ENCODE results near the gene GIPC3.

DNA sequence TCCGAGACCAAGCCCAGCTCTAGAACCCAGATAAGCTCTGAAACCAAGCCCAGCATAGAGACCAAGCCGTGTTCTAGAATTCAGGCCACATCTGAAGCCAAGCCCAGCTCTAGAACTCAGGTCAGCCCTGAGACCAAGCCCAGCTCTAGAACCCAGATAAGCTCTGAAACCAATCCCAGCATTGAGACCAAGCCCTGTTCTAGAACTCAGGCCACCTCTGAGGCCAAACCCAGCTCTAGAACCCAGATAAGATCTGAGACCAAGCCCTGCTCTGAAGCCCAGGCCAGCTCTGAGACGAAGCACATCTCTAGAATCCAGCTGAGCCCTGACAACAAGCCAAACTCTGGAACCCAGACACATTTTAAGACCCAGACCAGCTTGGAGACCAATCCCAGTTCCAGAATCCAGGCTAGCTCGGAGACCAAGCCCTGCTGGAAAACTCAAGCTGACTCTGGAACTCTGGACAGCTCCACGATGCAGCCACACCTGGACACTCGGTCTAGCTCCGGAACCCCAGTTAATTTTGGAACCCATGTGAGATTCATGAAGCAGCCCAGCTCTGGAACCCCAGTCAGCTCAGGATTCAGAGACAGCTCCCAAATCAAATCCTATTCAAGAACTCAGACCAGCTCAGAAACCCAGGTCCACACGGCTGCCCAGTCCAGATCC lies 5.8 kb downstream of the GIPC3 start:
- no peak for TF ChIP-seq EZH2phosphoT487 (IDR thresholded peaks at IDR 0.05; ENCODE audit: unreplicated experiment)
- TF ChIP-seq EZH2 (IDR thresholded peaks at IDR 0.05; ENCODE audit: low read depth, unreplicated experiment) = no peak
- TF ChIP-seq POLR2AphosphoS5 (IDR thresholded peaks at IDR 0.05; ENCODE audit: low read depth) = no peak
- TF ChIP-seq, protein P1, sequence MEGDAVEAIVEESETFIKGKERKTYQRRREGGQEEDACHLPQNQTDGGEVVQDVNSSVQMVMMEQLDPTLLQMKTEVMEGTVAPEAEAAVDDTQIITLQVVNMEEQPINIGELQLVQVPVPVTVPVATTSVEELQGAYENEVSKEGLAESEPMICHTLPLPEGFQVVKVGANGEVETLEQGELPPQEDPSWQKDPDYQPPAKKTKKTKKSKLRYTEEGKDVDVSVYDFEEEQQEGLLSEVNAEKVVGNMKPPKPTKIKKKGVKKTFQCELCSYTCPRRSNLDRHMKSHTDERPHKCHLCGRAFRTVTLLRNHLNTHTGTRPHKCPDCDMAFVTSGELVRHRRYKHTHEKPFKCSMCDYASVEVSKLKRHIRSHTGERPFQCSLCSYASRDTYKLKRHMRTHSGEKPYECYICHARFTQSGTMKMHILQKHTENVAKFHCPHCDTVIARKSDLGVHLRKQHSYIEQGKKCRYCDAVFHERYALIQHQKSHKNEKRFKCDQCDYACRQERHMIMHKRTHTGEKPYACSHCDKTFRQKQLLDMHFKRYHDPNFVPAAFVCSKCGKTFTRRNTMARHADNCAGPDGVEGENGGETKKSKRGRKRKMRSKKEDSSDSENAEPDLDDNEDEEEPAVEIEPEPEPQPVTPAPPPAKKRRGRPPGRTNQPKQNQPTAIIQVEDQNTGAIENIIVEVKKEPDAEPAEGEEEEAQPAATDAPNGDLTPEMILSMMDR (conservative IDR thresholded peaks at IDR 0.05; ENCODE audit: low read depth in 2 of 2) = no peak
- no peak for TF ChIP-seq JUNB (IDR thresholded peaks at IDR 0.05; ENCODE audit: unreplicated experiment)
- no peak for TF ChIP-seq STAT1 (IDR thresholded peaks at IDR 0.05; ENCODE audit: unreplicated experiment)
- no peak for TF ChIP-seq CREB1 (CRISPR knock-in tag; IDR thresholded peaks at IDR 0.05; ENCODE audit: low read depth)
- TF ChIP-seq, protein P2, sequence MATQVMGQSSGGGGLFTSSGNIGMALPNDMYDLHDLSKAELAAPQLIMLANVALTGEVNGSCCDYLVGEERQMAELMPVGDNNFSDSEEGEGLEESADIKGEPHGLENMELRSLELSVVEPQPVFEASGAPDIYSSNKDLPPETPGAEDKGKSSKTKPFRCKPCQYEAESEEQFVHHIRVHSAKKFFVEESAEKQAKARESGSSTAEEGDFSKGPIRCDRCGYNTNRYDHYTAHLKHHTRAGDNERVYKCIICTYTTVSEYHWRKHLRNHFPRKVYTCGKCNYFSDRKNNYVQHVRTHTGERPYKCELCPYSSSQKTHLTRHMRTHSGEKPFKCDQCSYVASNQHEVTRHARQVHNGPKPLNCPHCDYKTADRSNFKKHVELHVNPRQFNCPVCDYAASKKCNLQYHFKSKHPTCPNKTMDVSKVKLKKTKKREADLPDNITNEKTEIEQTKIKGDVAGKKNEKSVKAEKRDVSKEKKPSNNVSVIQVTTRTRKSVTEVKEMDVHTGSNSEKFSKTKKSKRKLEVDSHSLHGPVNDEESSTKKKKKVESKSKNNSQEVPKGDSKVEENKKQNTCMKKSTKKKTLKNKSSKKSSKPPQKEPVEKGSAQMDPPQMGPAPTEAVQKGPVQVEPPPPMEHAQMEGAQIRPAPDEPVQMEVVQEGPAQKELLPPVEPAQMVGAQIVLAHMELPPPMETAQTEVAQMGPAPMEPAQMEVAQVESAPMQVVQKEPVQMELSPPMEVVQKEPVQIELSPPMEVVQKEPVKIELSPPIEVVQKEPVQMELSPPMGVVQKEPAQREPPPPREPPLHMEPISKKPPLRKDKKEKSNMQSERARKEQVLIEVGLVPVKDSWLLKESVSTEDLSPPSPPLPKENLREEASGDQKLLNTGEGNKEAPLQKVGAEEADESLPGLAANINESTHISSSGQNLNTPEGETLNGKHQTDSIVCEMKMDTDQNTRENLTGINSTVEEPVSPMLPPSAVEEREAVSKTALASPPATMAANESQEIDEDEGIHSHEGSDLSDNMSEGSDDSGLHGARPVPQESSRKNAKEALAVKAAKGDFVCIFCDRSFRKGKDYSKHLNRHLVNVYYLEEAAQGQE (IDR thresholded peaks at IDR 0.05; ENCODE audit: unreplicated experiment) = no peak
- TF ChIP-seq, protein P3, sequence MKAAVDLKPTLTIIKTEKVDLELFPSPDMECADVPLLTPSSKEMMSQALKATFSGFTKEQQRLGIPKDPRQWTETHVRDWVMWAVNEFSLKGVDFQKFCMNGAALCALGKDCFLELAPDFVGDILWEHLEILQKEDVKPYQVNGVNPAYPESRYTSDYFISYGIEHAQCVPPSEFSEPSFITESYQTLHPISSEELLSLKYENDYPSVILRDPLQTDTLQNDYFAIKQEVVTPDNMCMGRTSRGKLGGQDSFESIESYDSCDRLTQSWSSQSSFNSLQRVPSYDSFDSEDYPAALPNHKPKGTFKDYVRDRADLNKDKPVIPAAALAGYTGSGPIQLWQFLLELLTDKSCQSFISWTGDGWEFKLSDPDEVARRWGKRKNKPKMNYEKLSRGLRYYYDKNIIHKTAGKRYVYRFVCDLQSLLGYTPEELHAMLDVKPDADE (IDR thresholded peaks at IDR 0.05) = no peak
